Vagina (tissue), 2 donors: ENCODE data around the gene CPN2.

ENCODE experiments used
- POLR2A ChIP-seq, 2 donors: fragments of 450-650 bp; IDR thresholded peaks; one replicate each; pipeline ENCODE4 v1.6.1; 2017; ENCODE audit warnings: antibody characterized with exemption in 2 of 2, mild to moderate bottlenecking in 2 of 2, moderate library complexity in 2 of 2
- POLR2AphosphoS5 ChIP-seq, 2 donors: sonication (generic); formaldehyde crosslinking; IDR thresholded peaks; one replicate each; pipeline ENCODE4 v1.9.0; 2017; ENCODE audit warnings: antibody characterized with exemption in 2 of 2, mild to moderate bottlenecking in 2 of 2, low read depth in 1 of 2; ENCODE audit not compliant: insufficient read depth in 1 of 2
- TF ChIP-seq, protein P1 (sequence below), 3 experiments: fragments of 450-650 bp in 2 of 3; fragments of 200-600 bp in 1 of 3; sonication (generic) in 1 of 3; IDR thresholded peaks; one replicate each; pipeline ENCODE4 v1.5.1; 2017 to 2019; ENCODE audit warnings: antibody characterized with exemption in 3 of 3, mild to moderate bottlenecking in 2 of 3, moderate library complexity in 2 of 3

DNA sequence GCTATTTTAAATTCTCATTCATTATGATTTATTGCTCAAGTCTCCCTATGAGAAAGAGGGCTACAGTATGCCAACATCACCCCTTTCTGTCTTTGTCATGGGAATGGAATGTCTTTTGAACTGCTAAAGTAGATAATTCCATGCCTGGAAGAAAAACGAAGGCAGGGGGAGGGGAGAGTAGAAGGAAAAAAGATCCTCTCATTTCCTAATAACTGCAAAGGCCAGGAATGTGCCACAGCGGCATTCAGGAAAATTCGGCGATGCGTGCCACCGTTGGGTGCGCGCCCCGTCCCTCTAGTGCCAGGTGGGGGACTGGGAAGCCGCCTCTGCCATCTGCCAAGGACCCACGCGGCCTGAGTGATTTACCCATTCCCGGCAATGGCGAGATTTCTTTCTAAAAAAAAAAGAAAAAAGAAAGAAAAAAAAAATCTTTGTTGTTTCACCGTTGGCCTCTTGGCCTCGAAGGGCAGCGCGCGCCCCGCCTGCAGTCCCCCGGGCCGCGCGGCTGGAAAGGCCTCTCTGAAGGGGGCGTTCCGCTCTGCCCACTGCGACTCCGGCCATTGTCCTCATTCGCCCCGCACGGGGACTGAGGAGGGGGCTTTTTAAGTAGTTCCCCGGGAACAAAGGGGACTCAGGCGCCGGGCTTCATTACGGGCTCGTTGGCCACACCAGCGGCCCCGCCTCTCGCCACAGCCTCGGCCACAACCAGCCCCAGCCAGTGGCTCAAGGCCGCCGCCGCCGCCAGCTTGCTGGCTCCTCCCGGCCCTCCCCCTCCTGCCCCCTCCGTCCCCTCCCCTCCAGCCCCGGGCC, 54.5 kb downstream of the CPN2 start:
- TF ChIP-seq, protein P1, sequence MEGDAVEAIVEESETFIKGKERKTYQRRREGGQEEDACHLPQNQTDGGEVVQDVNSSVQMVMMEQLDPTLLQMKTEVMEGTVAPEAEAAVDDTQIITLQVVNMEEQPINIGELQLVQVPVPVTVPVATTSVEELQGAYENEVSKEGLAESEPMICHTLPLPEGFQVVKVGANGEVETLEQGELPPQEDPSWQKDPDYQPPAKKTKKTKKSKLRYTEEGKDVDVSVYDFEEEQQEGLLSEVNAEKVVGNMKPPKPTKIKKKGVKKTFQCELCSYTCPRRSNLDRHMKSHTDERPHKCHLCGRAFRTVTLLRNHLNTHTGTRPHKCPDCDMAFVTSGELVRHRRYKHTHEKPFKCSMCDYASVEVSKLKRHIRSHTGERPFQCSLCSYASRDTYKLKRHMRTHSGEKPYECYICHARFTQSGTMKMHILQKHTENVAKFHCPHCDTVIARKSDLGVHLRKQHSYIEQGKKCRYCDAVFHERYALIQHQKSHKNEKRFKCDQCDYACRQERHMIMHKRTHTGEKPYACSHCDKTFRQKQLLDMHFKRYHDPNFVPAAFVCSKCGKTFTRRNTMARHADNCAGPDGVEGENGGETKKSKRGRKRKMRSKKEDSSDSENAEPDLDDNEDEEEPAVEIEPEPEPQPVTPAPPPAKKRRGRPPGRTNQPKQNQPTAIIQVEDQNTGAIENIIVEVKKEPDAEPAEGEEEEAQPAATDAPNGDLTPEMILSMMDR (IDR thresholded peaks at IDR 0.05) = no peak
- TF ChIP-seq POLR2AphosphoS5 (IDR thresholded peaks at IDR 0.05; ENCODE audit: insufficient read depth in 1 of 2, low read depth in 1 of 2) = peak in 1 of 2 donors; percentile 52
- TF ChIP-seq POLR2A (IDR thresholded peaks at IDR 0.05) = no peak
